ENCODE results near the gene TRMT11. TPM values are rescaled to one million over a fixed set of nuclear protein-coding genes. Genes with fewer than 3 reads are reported as not detected.

Gene TRMT11
- total RNA-seq, 1 donor: 26.8 TPM

DNA sequence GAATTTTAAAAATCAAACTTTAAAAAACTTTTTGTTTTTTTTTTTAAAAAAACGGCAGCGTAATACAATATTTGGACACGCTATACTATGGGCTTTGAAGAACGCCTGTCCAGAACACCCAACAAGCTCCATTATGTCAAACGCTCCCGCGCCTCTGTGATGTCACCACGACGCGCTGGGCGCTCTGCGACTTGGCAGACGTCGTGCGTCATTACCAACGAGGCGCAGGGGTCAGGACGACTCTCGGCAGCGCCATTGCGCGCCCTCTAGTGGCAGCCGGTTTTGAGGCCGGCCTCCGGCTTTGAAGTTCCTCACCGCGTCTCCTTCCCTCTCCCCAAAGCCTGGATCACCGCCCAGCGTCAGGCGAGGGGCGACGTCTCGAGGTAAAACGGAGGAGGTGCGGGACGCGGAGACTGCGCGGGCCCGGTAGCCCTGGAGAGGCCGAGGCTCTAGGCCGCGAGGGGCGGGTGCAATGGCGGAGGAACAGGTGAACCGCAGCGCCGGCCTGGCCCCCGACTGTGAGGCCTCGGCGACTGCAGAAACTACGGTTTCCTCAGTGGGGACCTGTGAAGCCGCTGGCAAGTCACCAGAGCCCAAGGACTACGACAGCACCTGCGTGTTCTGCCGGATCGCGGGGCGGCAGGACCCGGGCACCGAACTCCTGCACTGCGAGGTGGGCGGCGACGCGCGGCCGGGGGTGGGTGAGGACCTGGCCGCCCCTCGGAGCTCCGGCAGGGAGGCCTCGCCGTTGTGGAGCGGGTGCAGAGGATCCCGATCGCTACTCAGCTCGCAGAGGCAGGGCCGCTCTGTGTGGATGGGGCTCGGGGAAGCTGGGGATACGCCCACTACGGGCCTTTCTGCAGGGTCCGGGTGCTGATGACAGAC, 29.6 kb upstream of the TRMT11 start, which contains the start of gene HINT3:
Gene HINT3 (plus strand): TSS at position 265 of the 885 bp plus-strand sequence. CDS start 208 bp downstream, at position 473.
- Histone ChIP-seq H3K79me2 (ENCODE audit: insufficient read depth, low read length) (peaks cover 43% of the 10 kb centered on the region), H3K27ac (ENCODE audit: low read depth, low read length) (peak within 1 kb of the TSS; percentile 90), H3K4me3 (ENCODE audit: insufficient read depth, low read length) (peak within 1 kb of the TSS; percentile 98), H3K4me1 (ENCODE audit: insufficient read depth, low read length) (peaks cover 18% of the 10 kb centered on the region), H3K27me3 (ENCODE audit: insufficient read depth, low read length) (peaks cover 4% of the 10 kb centered on the region), H3K9me3 (ENCODE audit: low read depth, low read length) (no peaks in the 10 kb centered on the region), H2AFZ (ENCODE audit: low read length) (peak within 1 kb of the TSS; percentile 97), H3K4me2 (ENCODE audit: insufficient read depth, low read length) (peak within 1 kb of the TSS; percentile 99), H3K36me3 (ENCODE audit: insufficient read depth, low read length) (no peaks in the 10 kb centered on the region), H4K20me1 (ENCODE audit: insufficient read depth, low read length) (peaks cover 3% of the 10 kb centered on the region)
- peak; percentile 98 for DNase-seq (ENCODE audit: insufficient read length, low spot score, missing footprints)
- TF ChIP-seq, protein P1, sequence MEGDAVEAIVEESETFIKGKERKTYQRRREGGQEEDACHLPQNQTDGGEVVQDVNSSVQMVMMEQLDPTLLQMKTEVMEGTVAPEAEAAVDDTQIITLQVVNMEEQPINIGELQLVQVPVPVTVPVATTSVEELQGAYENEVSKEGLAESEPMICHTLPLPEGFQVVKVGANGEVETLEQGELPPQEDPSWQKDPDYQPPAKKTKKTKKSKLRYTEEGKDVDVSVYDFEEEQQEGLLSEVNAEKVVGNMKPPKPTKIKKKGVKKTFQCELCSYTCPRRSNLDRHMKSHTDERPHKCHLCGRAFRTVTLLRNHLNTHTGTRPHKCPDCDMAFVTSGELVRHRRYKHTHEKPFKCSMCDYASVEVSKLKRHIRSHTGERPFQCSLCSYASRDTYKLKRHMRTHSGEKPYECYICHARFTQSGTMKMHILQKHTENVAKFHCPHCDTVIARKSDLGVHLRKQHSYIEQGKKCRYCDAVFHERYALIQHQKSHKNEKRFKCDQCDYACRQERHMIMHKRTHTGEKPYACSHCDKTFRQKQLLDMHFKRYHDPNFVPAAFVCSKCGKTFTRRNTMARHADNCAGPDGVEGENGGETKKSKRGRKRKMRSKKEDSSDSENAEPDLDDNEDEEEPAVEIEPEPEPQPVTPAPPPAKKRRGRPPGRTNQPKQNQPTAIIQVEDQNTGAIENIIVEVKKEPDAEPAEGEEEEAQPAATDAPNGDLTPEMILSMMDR (IDR thresholded peaks at IDR 0.05; ENCODE audit: extremely low read depth, low read depth, low read length): peak; percentile 95

GRCh38 chr6:125957391-125957693, 29.0 kb upstream of the TRMT11 start:
- H3K4me1 ChIP-seq (ENCODE audit: insufficient read depth, low read length): peaks cover 18% of the 10 kb centered on the region
- H3K4me2 ChIP-seq (ENCODE audit: insufficient read depth, low read length): peak overlapping the region; percentile 99
- peaks cover 3% of the 10 kb centered on the region for H4K20me1 ChIP-seq (ENCODE audit: insufficient read depth, low read length)
- H3K27me3 ChIP-seq (ENCODE audit: insufficient read depth, low read length): peaks cover 4% of the 10 kb centered on the region
- H2AFZ ChIP-seq (ENCODE audit: low read length): peak overlapping the region; percentile 97
- H3K79me2 ChIP-seq (ENCODE audit: insufficient read depth, low read length): peaks cover 44% of the 10 kb centered on the region
- peak overlapping the region; percentile 90 for H3K27ac ChIP-seq (ENCODE audit: low read depth, low read length)
- TF ChIP-seq, protein P1 (IDR thresholded peaks at IDR 0.05; ENCODE audit: extremely low read depth, low read depth, low read length): no peak
- peak overlapping the region; percentile 98 for H3K4me3 ChIP-seq (ENCODE audit: insufficient read depth, low read length)
- no peaks in the 10 kb centered on the region for H3K36me3 ChIP-seq (ENCODE audit: insufficient read depth, low read length)
- DNase-seq (ENCODE audit: insufficient read length, low spot score, missing footprints): no peak
- H3K9me3 ChIP-seq (ENCODE audit: low read depth, low read length): no peaks in the 10 kb centered on the region

- Histone ChIP-seq H3K4me3 (ENCODE audit: insufficient read depth, low read length) (peak overlapping the region; percentile 98), H3K79me2 (ENCODE audit: insufficient read depth, low read length) (peaks cover 48% of the 10 kb centered on the region), H3K36me3 (ENCODE audit: insufficient read depth, low read length) (no peaks in the 10 kb centered on the region), H4K20me1 (ENCODE audit: insufficient read depth, low read length) (peaks cover 5% of the 10 kb centered on the region), H3K27me3 (ENCODE audit: insufficient read depth, low read length) (peaks cover 4% of the 10 kb centered on the region), H3K4me1 (ENCODE audit: insufficient read depth, low read length) (peaks cover 18% of the 10 kb centered on the region), H2AFZ (ENCODE audit: low read length) (peak overlapping the region; percentile 42), H3K27ac (ENCODE audit: low read depth, low read length) (peak overlapping the region; percentile 90), H3K4me2 (ENCODE audit: insufficient read depth, low read length) (peak overlapping the region; percentile 99), H3K9me3 (ENCODE audit: low read depth, low read length) (no peaks in the 10 kb centered on the region)
- TF ChIP-seq, protein P1 (IDR thresholded peaks at IDR 0.05; ENCODE audit: extremely low read depth, low read depth, low read length): no peak
- peak; percentile 77 for DNase-seq (ENCODE audit: insufficient read length, low spot score, missing footprints)
Measured at GRCh38 chr6:125957845-125958244, 28.5 kb upstream of the TRMT11 start.

GRCh38 chr6:125959041-125959440, 27.3 kb upstream of the TRMT11 start:
- no peak overlapping the region for H3K27ac ChIP-seq (ENCODE audit: low read depth, low read length)
- no peak for DNase-seq (ENCODE audit: insufficient read length, low spot score, missing footprints)
- peaks cover 5% of the 10 kb centered on the region for H4K20me1 ChIP-seq (ENCODE audit: insufficient read depth, low read length)
- no peaks in the 10 kb centered on the region for H3K36me3 ChIP-seq (ENCODE audit: insufficient read depth, low read length)
- no peaks in the 10 kb centered on the region for H3K9me3 ChIP-seq (ENCODE audit: low read depth, low read length)
- TF ChIP-seq, protein P1 (IDR thresholded peaks at IDR 0.05; ENCODE audit: extremely low read depth, low read depth, low read length): no peak
- peaks cover 4% of the 10 kb centered on the region for H3K27me3 ChIP-seq (ENCODE audit: insufficient read depth, low read length)
- H3K79me2 ChIP-seq (ENCODE audit: insufficient read depth, low read length): peaks cover 59% of the 10 kb centered on the region
- no peak overlapping the region for H3K4me3 ChIP-seq (ENCODE audit: insufficient read depth, low read length)
- peaks cover 18% of the 10 kb centered on the region for H3K4me1 ChIP-seq (ENCODE audit: insufficient read depth, low read length)
- no peak overlapping the region for H2AFZ ChIP-seq (ENCODE audit: low read length)
- no peak overlapping the region for H3K4me2 ChIP-seq (ENCODE audit: insufficient read depth, low read length)

Measured in osteoblast (primary cell).